Loucy (cell line): ENCODE measurements around the gene PFN1.

Experiments
- H2AFZ ChIP-seq: fragments of 200-600 bp; sonication (generic); 2 replicates; pipeline ENCODE4 v1.6.0; 2016; ENCODE audit warnings: antibody characterized with exemption, mild to moderate bottlenecking, low read length, moderate library complexity
- H3F3A ChIP-seq: fragments of 200-600 bp; 2 replicates; pipeline ENCODE4 v1.6.0; 2016; ENCODE audit warnings: antibody characterized with exemption, low read depth, mild to moderate bottlenecking
- H3K27me3 ChIP-seq: fragments of 200-600 bp; sonication (generic); 2 replicates; pipeline ENCODE4 v1.6.1; 2014; ENCODE audit warnings: low read length, mild to moderate bottlenecking; ENCODE audit not compliant: insufficient read depth, poor library complexity, severe bottlenecking
- H3K36me3 ChIP-seq: fragments of 200-600 bp; sonication (generic); 2 replicates; pipeline ENCODE4 v1.6.1; 2016; ENCODE audit warnings: low read length; ENCODE audit not compliant: insufficient read depth
- H3K4me1 ChIP-seq: fragments of 200-600 bp; sonication (generic); 2 replicates; pipeline ENCODE4 v1.5.1; 2014; ENCODE audit warnings: low read length, mild to moderate bottlenecking; ENCODE audit not compliant: insufficient read depth, poor library complexity, severe bottlenecking
- H3K4me2 ChIP-seq: fragments of 200-600 bp; sonication (generic); 2 replicates; pipeline ENCODE4 v1.6.0; 2014; ENCODE audit warnings: antibody characterized with exemption, low read length, low read depth, mild to moderate bottlenecking; ENCODE audit not compliant: poor library complexity, severe bottlenecking
- H3K4me3 ChIP-seq: fragments of 200-600 bp; sonication (generic); 2 replicates; pipeline ENCODE4 v1.5.1; 2014; ENCODE audit warnings: low read length, mild to moderate bottlenecking, mixed read lengths; ENCODE audit not compliant: poor library complexity, severe bottlenecking
- H3K79me2 ChIP-seq: fragments of 200-600 bp; sonication (generic); 2 replicates; pipeline ENCODE4 v1.6.1; 2014; ENCODE audit warnings: low read length; ENCODE audit not compliant: insufficient read depth
- H3K9ac ChIP-seq: fragments of 200-600 bp; sonication (generic); 2 replicates; pipeline ENCODE4 v1.6.0; 2014; ENCODE audit warnings: mild to moderate bottlenecking, low read depth, low read length, moderate library complexity; ENCODE audit not compliant: poor library complexity, severe bottlenecking
- H3K9me2 ChIP-seq: fragments of 200-600 bp; sonication (generic); replicated peaks from 2 replicates; pipeline ENCODE4 v1.6.1; 2016; ENCODE audit warnings: low read depth, low read length, mixed read lengths
- H3K9me3 ChIP-seq: fragments of 200-600 bp; sonication (generic); 2 replicates; pipeline ENCODE4 v1.6.1; 2014; ENCODE audit warnings: mild to moderate bottlenecking, antibody characterized with exemption, low read length, low read depth; ENCODE audit not compliant: insufficient read depth
- H4K20me1 ChIP-seq: fragments of 200-600 bp; sonication (generic); 2 replicates; pipeline ENCODE4 v1.6.0; 2014; ENCODE audit warnings: antibody characterized with exemption, low read length, mild to moderate bottlenecking; ENCODE audit not compliant: insufficient read depth, poor library complexity, severe bottlenecking
- CTCF ChIP-seq: fragments of 200-600 bp; sonication (generic); conservative IDR thresholded peaks from 2 replicates; pipeline ENCODE4 v1.5.1; 2014; ENCODE audit warnings: mild to moderate bottlenecking, antibody characterized with exemption, low read length
- EZH2phosphoT487 ChIP-seq: fragments of 200-600 bp; IDR thresholded peaks from 2 replicates; pipeline ENCODE4 v1.6.1; 2018; ENCODE audit warnings: antibody characterized with exemption, mild to moderate bottlenecking, moderate library complexity, borderline replicate concordance

The PFN1 gene

GRCh38 chr17:4899341-4900230, 48.7 kb downstream of the PFN1 start, which contains the start of gene C17orf107:
Gene C17orf107 (plus strand): TSS chr17:4899536. CDS start chr17:4899763, 227 bp downstream.
- Histone ChIP-seq H3K79me2 (no peaks in the 10 kb centered on the region), H4K20me1 (no peaks in the 10 kb centered on the region), H3K4me2 (no peak within 1 kb of the TSS), H2AFZ (no peak within 1 kb of the TSS), H3K9me3 (no peaks in the 10 kb centered on the region), H3K27me3 (no peaks in the 10 kb centered on the region), H3F3A (no peaks in the 10 kb centered on the region), H3K4me1 (peaks cover 8% of the 10 kb centered on the region), H3K4me3 (no peak within 1 kb of the TSS), H3K9ac (no peak within 1 kb of the TSS), H3K9me2 (no peaks in the 10 kb centered on the region), H3K36me3 (peaks cover 15% of the 10 kb centered on the region; the same call in 1 of the 2 replicates)
- TF ChIP-seq CTCF = no peak
- no peak for TF ChIP-seq EZH2phosphoT487

- no peaks in the 10 kb centered on the region for H3F3A ChIP-seq
- TF ChIP-seq CTCF = no peak
- TF ChIP-seq EZH2phosphoT487 = no peak
- no peak overlapping the region for H3K4me3 ChIP-seq
- no peaks in the 10 kb centered on the region for H3K79me2 ChIP-seq
- H3K4me1 ChIP-seq = peaks cover 8% of the 10 kb centered on the region
- no peaks in the 10 kb centered on the region for H3K9me2 ChIP-seq
- no peak overlapping the region for H2AFZ ChIP-seq
- H3K4me2 ChIP-seq = no peak overlapping the region
- H4K20me1 ChIP-seq = no peaks in the 10 kb centered on the region
- peaks cover 15% of the 10 kb centered on the region; the same call in 1 of the 2 replicates for H3K36me3 ChIP-seq
- H3K9ac ChIP-seq = no peak overlapping the region
- H3K27me3 ChIP-seq = no peaks in the 10 kb centered on the region
- no peaks in the 10 kb centered on the region for H3K9me3 ChIP-seq
Measured at GRCh38 chr17:4898927-4899326, 49.4 kb downstream of the PFN1 start.

GRCh38 chr17:4898351-4898750, 50.0 kb downstream of the PFN1 start:
- Histone ChIP-seq H3K4me2 (no peak overlapping the region), H3K4me3 (no peak overlapping the region)

More at GRCh38 chr17:4898351-4898750, 50.0 kb downstream of the PFN1 start:
- Histone ChIP-seq H3K79me2 (no peaks in the 10 kb centered on the region), H2AFZ (no peak overlapping the region), H3K9me3 (no peaks in the 10 kb centered on the region), H3K4me1 (peaks cover 7% of the 10 kb centered on the region), H4K20me1 (no peaks in the 10 kb centered on the region), H3K27me3 (no peaks in the 10 kb centered on the region), H3K9ac (no peak overlapping the region), H3F3A (no peaks in the 10 kb centered on the region), H3K9me2 (no peaks in the 10 kb centered on the region), H3K36me3 (peaks cover 15% of the 10 kb centered on the region; the same call in 1 of the 2 replicates)
- no peak for TF ChIP-seq EZH2phosphoT487
- TF ChIP-seq CTCF = no peak
